Upper lobe of left lung (tissue), 6 donors: Measurements from ENCODE around the gene PDGFD. TPM values are rescaled to one million over a fixed set of nuclear protein-coding genes. Genes with fewer than 3 reads are reported as not detected.

Experiments
- ATAC-seq, 2 donors: fragments of 200-7000 bp; cut with Tn5 transposase; one replicate each; pipeline ENCODE4 v1.9.1; 2022; ENCODE audit warnings: mild to moderate bottlenecking in 2 of 2, moderate library complexity in 2 of 2; ENCODE audit not compliant: low FRiP score in 2 of 2
- DNase-seq, 2 donors: peaks; one replicate each; pipeline ENCODE4 v3.0.0-alpha.2; 2019 to 2020
- H3K27ac ChIP-seq, 4 donors: fragments of 200-600 bp; sonication (generic); one replicate each; pipeline ENCODE4 v1.5.1; 2016 to 2019
- H3K27me3 ChIP-seq, 4 donors: fragments of 200-600 bp; sonication (generic); one replicate each; pipeline ENCODE4 v1.5.1; 2017 to 2019
- H3K36me3 ChIP-seq, 4 donors: fragments of 200-600 bp; sonication (generic); one replicate each; pipeline ENCODE4 v1.5.1; 2016 to 2019
- H3K4me1 ChIP-seq, 4 donors: fragments of 200-600 bp; sonication (generic); one replicate each; pipeline ENCODE4 v1.5.1; 2018 to 2019
- H3K4me3 ChIP-seq, 4 donors: fragments of 200-600 bp; sonication (generic); one replicate each; pipeline ENCODE4 v1.5.1; 2017 to 2019; ENCODE audit warnings: mild to moderate bottlenecking in 2 of 4, moderate library complexity in 1 of 4
- H3K9me3 ChIP-seq, 4 donors: fragments of 200-600 bp; sonication (generic); one replicate each; pipeline ENCODE4 v1.5.1; 2018 to 2019
- CTCF ChIP-seq, 6 experiments: fragments of 450-650 bp in 4 of 6; fragments of 200-600 bp in 2 of 6; sonication (generic) in 2 of 6; IDR thresholded peaks; one replicate each; pipeline ENCODE4 v1.5.1; 2016 to 2019; ENCODE audit warnings: antibody characterized with exemption in 6 of 6
- EP300 ChIP-seq, 4 donors: sonication (generic); formaldehyde crosslinking; IDR thresholded peaks; one replicate each; pipeline ENCODE4 v1.5.1; 2017; ENCODE audit warnings: antibody characterized with exemption in 4 of 4, control low read depth in 2 of 4
- POLR2A ChIP-seq, 4 donors: fragments of 450-650 bp; IDR thresholded peaks; one replicate each; pipeline ENCODE4 v1.5.1; 2016 to 2017; ENCODE audit warnings: antibody characterized with exemption in 4 of 4, mild to moderate bottlenecking in 2 of 4
- POLR2AphosphoS5 ChIP-seq, 2 donors: sonication (generic); formaldehyde crosslinking; IDR thresholded peaks; one replicate each; pipeline ENCODE4 v1.5.1; 2017; ENCODE audit warnings: antibody characterized with exemption in 2 of 2
- WGBS, 2 donors: methylation state at CpG; one replicate each; pipeline ENCODE4 v1.1.5; 2017 to 2018; 5-methylcytosine and 5-hydroxymethylcytosine counted together
- total RNA-seq, 6 donors: library from RNA; depleted of rRNA in 4 of 6; stranded (reverse); fragments of >200 nt in 4 of 6; gene quantifications; one replicate each; pipeline versions ENCODE4 v1.1.0 to v1.2.1, GENCODE V29; 2016 to 2021
- donor health status: DM: no; HTN: no; CAD: no; lungs with moderate emphysema.
- donor health status: DM: no; HTN: yes; CAD: no; lungs with severe emphysema.

PDGFD gene
- total RNA-seq, 6 donors from 2014 or later: 2.1 to 6.6 (median 2.7) TPM; not detected in 1

- DNase-seq (no peak), ATAC-seq (no peak)
- Histone ChIP-seq H3K9me3 (no peaks in the 10 kb centered on the region), H3K36me3 (no peaks in the 10 kb centered on the region), H3K4me1 (no peaks in the 10 kb centered on the region), H3K27ac (no peak overlapping the region), H3K27me3 (no peaks in the 10 kb centered on the region), H3K4me3 (no peak overlapping the region)
- WGBS, 2 donors: 76 to 80% methylated on average over 4 of the region's 4 CpGs
- TF ChIP-seq CTCF (IDR thresholded peaks at IDR 0.05) (no peak), POLR2A (IDR thresholded peaks at IDR 0.05) (no peak), POLR2AphosphoS5 (IDR thresholded peaks at IDR 0.05) (no peak), EP300 (IDR thresholded peaks at IDR 0.05) (no peak)
Observed at GRCh38 chr11:104091281-104092096, 72.5 kb downstream of the PDGFD start.

GRCh38 chr11:104090767-104091166 is 73.2 kb downstream of the PDGFD start:
- ATAC-seq (no peak), DNase-seq (no peak)
- TF ChIP-seq POLR2A (IDR thresholded peaks at IDR 0.05) (no peak), CTCF (IDR thresholded peaks at IDR 0.05) (no peak), EP300 (IDR thresholded peaks at IDR 0.05) (no peak), POLR2AphosphoS5 (IDR thresholded peaks at IDR 0.05) (no peak)
- no peaks in the 10 kb centered on the region for H3K36me3 ChIP-seq
- no peak overlapping the region for H3K27ac ChIP-seq
- H3K4me1 ChIP-seq: no peaks in the 10 kb centered on the region
- no peak overlapping the region for H3K4me3 ChIP-seq
- 48 to 70% methylated on average over 3 of the region's 3 CpGs for WGBS, 2 donors
- no peaks in the 10 kb centered on the region for H3K27me3 ChIP-seq
- no peaks in the 10 kb centered on the region for H3K9me3 ChIP-seq

- TF ChIP-seq POLR2A (IDR thresholded peaks at IDR 0.05) (no peak), EP300 (IDR thresholded peaks at IDR 0.05) (no peak), CTCF (IDR thresholded peaks at IDR 0.05) (no peak), POLR2AphosphoS5 (IDR thresholded peaks at IDR 0.05) (no peak)
- no peaks in the 10 kb centered on the region for H3K9me3 ChIP-seq
- no peak for ATAC-seq
- DNase-seq: no peak
- WGBS, 2 donors: 54 to 73% methylated on average over 2 of the region's 2 CpGs
- no peaks in the 10 kb centered on the region for H3K27me3 ChIP-seq
- no peaks in the 10 kb centered on the region for H3K36me3 ChIP-seq
- H3K4me1 ChIP-seq: no peaks in the 10 kb centered on the region
- H3K4me3 ChIP-seq: no peak overlapping the region
- H3K27ac ChIP-seq: no peak overlapping the region
Observed at GRCh38 chr11:104089481-104089880, 74.5 kb downstream of the PDGFD start.

GRCh38 chr11:104086621-104087020 is 77.3 kb downstream of the PDGFD start:
- WGBS, 2 donors: 51 to 55% methylated on average over 5 of the region's 5 CpGs
- ATAC-seq: no peak

More at GRCh38 chr11:104086621-104087020, 77.3 kb downstream of the PDGFD start:
- no peaks in the 10 kb centered on the region for H3K27me3 ChIP-seq
- H3K36me3 ChIP-seq: no peaks in the 10 kb centered on the region
- no peak for DNase-seq
- H3K4me3 ChIP-seq: no peak overlapping the region
- H3K4me1 ChIP-seq: no peaks in the 10 kb centered on the region
- H3K9me3 ChIP-seq: no peaks in the 10 kb centered on the region
- no peak overlapping the region for H3K27ac ChIP-seq
- TF ChIP-seq EP300 (IDR thresholded peaks at IDR 0.05) (no peak), POLR2A (IDR thresholded peaks at IDR 0.05) (no peak), POLR2AphosphoS5 (IDR thresholded peaks at IDR 0.05) (no peak), CTCF (IDR thresholded peaks at IDR 0.05) (no peak)
